Right atrium auricular region (tissue), 2 donors: Measurements from ENCODE around the gene MYOM1. TPM values are rescaled to one million over a fixed set of nuclear protein-coding genes. Genes with fewer than 3 reads are reported as not detected.

ENCODE experiments used
- DNase-seq: peaks from one replicate; pipeline ENCODE4 v3.0.0-alpha.2; 2019; ENCODE audit warnings: low spot score
- H3K27ac ChIP-seq, 2 donors: fragments of 200-600 bp; sonication (generic); 1 replicate in 1 of 2; 2 replicates in 1 of 2; pipeline ENCODE4 v1.5.1; 2016 to 2019
- H3K27me3 ChIP-seq, 2 donors: fragments of 200-600 bp; sonication (generic); one replicate each; pipeline versions ENCODE4 v1.5.1 to v1.6.0; 2017 to 2019
- H3K36me3 ChIP-seq: fragments of 200-600 bp; sonication (generic); one replicate; pipeline ENCODE4 v1.5.1; 2016
- H3K4me1 ChIP-seq, 2 donors: fragments of 200-600 bp; sonication (generic); one replicate each; pipeline versions ENCODE4 v1.5.1 to v1.6.0; 2017 to 2019
- H3K4me3 ChIP-seq, 2 donors: fragments of 200-600 bp; sonication (generic); 1 replicate in 1 of 2; 2 replicates in 1 of 2; pipeline ENCODE4 v1.5.1; 2017 to 2019; ENCODE audit warnings: mild to moderate bottlenecking in 1 of 2, moderate library complexity in 1 of 2
- H3K9me3 ChIP-seq, 2 donors: fragments of 200-600 bp; sonication (generic); one replicate each; pipeline ENCODE4 v1.5.1; 2019
- CTCF ChIP-seq, 2 donors: fragments of 200-600 bp; sonication (generic); IDR thresholded peaks; one replicate each; pipeline ENCODE4 v1.5.1; 2019; ENCODE audit warnings: antibody characterized with exemption in 2 of 2
- total RNA-seq, 2 donors: library from RNA; depleted of rRNA; stranded (reverse); fragments of >200 nt; gene quantifications; one replicate each; pipeline ENCODE4 v1.1.0, GENCODE V29; 2016

The MYOM1 gene
- total RNA-seq, 2 donors from 2014 or later, result 357 to 410 TPM

- Histone ChIP-seq H3K36me3 (peaks cover 68% of the 10 kb centered on the region), H3K4me1 (no peaks in the 10 kb centered on the region)
- no peak for DNase-seq
Observed at GRCh38 chr18:3120356-3120755, 99.4 kb downstream of the MYOM1 start.

GRCh38 chr18:3119401-3120341 lies 100.1 kb downstream of the MYOM1 start:
- Histone ChIP-seq H3K27ac (no peak overlapping the region), H3K4me1 (no peaks in the 10 kb centered on the region), H3K36me3 (peaks cover 68% of the 10 kb centered on the region), H3K27me3 (no peaks in the 10 kb centered on the region), H3K4me3 (no peak overlapping the region), H3K9me3 (no peaks in the 10 kb centered on the region)
- DNase-seq, result no peak
- TF ChIP-seq CTCF (IDR thresholded peaks at IDR 0.05), result no peak

More at GRCh38 chr18:3120356-3120755, 99.4 kb downstream of the MYOM1 start:
- Histone ChIP-seq H3K27ac (no peak overlapping the region), H3K4me3 (no peak overlapping the region), H3K9me3 (no peaks in the 10 kb centered on the region), H3K27me3 (no peaks in the 10 kb centered on the region)
- no peak for TF ChIP-seq CTCF (IDR thresholded peaks at IDR 0.05)

GRCh38 chr18:3118195-3119010 lies 101.4 kb downstream of the MYOM1 start:
- H3K27me3 ChIP-seq, result no peaks in the 10 kb centered on the region
- H3K36me3 ChIP-seq, result peaks cover 69% of the 10 kb centered on the region
- no peak overlapping the region for H3K27ac ChIP-seq
- no peaks in the 10 kb centered on the region for H3K4me1 ChIP-seq
- no peak for DNase-seq
- no peak for TF ChIP-seq CTCF (IDR thresholded peaks at IDR 0.05)
- no peaks in the 10 kb centered on the region for H3K9me3 ChIP-seq
- H3K4me3 ChIP-seq, result no peak overlapping the region

GRCh38 chr18:3117493-3118192 lies 102.1 kb downstream of the MYOM1 start:
- Histone ChIP-seq H3K36me3 (peaks cover 69% of the 10 kb centered on the region), H3K27me3 (no peaks in the 10 kb centered on the region), H3K9me3 (no peaks in the 10 kb centered on the region), H3K27ac (no peak overlapping the region), H3K4me3 (no peak overlapping the region), H3K4me1 (no peaks in the 10 kb centered on the region)
- no peak for TF ChIP-seq CTCF (IDR thresholded peaks at IDR 0.05)
- no peak for DNase-seq

- no peak overlapping the region for H3K27ac ChIP-seq
- no peaks in the 10 kb centered on the region for H3K9me3 ChIP-seq
- no peak overlapping the region for H3K4me3 ChIP-seq
- DNase-seq, result no peak
- no peaks in the 10 kb centered on the region for H3K4me1 ChIP-seq
- no peaks in the 10 kb centered on the region for H3K27me3 ChIP-seq
- no peak for TF ChIP-seq CTCF (IDR thresholded peaks at IDR 0.05)
- peaks cover 89% of the 10 kb centered on the region for H3K36me3 ChIP-seq
Observed at GRCh38 chr18:3115447-3116030, 104.2 kb downstream of the MYOM1 start.
